HAP-1 (cell line): ENCODE data around the gene GLRX.
"Not testable (repeated sequence)": the region's sequence is repeated elsewhere in the genome, so short reads cannot be mapped to it uniquely, and the experiment has no call there.

Experiments
- DNase-seq, 2 experiments: peaks; one replicate each; pipeline ENCODE4 v3.0.0-alpha.2; 2016 to 2020; ENCODE audit warnings: low spot score in 2 of 2
- H3K27me3 ChIP-seq: fragments of 250-450 bp; sonication (Bioruptor Pico); 2 replicates; pipeline ENCODE4 v1.5.1; 2020; ENCODE audit warnings: low read depth, mild to moderate bottlenecking, moderate library complexity
- H3K36me3 ChIP-seq: fragments of 250-450 bp; sonication (Bioruptor Pico); replicated peaks from 2 replicates; pipeline ENCODE4 v1.5.1; 2020; ENCODE audit warnings: mild to moderate bottlenecking
- H3K4me1 ChIP-seq: fragments of 250-450 bp; sonication (Bioruptor Pico); 2 replicates; pipeline ENCODE4 v1.5.1; 2020; ENCODE audit warnings: mild to moderate bottlenecking
- H3K4me3 ChIP-seq: fragments of 250-450 bp; sonication (Bioruptor Pico); 2 replicates; pipeline ENCODE4 v1.5.1; 2020; ENCODE audit warnings: mild to moderate bottlenecking, moderate library complexity
- H3K9me3 ChIP-seq: fragments of 250-450 bp; sonication (Bioruptor Pico); 2 replicates; pipeline ENCODE4 v1.5.1; 2020; ENCODE audit warnings: mild to moderate bottlenecking, moderate library complexity
- in situ Hi-C: fragments of 300-500 bp; cut with MboI; formaldehyde crosslinking; loops from 3 replicates; pipeline ENCODE4 v1.14.3; 2020; ENCODE audit warnings: low sequenced_read_pairs, inconsistent platforms, mixed read lengths

GLRX gene, protein sequence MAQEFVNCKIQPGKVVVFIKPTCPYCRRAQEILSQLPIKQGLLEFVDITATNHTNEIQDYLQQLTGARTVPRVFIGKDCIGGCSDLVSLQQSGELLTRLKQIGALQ

DNA sequence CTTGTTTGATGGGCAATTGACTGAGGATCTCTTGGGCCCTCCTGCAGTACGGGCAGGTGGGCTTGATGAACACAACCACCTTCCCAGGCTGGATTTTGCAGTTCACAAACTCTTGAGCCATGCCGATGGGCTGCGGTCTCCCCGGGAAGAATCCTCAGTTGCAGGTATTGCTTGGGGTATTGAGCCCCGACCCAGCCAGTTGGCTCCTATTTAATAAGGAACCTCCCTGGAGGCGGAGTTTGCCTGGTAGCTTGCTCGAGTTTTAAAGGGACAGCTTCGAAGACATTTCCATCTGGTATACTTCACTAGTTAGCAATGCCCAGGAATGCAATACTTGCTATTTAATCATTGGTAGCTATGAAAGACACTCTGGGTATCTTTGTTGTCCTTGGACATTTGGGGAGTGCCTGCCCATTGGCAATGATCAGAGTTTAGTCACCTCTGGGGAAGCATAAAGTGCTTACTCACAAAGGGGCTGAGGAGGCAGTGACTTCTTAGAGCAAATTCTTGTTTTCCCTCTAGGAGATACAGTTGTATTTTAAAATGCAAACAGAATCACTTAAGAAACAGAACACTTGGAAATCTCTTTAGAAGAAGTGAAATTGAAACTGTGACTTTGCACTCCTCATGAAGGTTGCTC, at the start of gene GLRX:
Gene GLRX, minus strand, starts transcription at position 185 of the 640 bp plus-strand sequence. Its CDS starts 64 bp downstream, at position 121.
- H3K4me3 ChIP-seq: peak within 1 kb of the TSS; percentile 53
- no peaks in the 10 kb centered on the region for H3K9me3 ChIP-seq
- peak; percentile 75 to 79 for DNase-seq
- in situ Hi-C loops: no loop called here
- no peaks in the 10 kb centered on the region for H3K27me3 ChIP-seq
- H3K36me3 ChIP-seq: no peaks in the 10 kb centered on the region
- H3K4me1 ChIP-seq: peaks cover 13% of the 10 kb centered on the region

DNA sequence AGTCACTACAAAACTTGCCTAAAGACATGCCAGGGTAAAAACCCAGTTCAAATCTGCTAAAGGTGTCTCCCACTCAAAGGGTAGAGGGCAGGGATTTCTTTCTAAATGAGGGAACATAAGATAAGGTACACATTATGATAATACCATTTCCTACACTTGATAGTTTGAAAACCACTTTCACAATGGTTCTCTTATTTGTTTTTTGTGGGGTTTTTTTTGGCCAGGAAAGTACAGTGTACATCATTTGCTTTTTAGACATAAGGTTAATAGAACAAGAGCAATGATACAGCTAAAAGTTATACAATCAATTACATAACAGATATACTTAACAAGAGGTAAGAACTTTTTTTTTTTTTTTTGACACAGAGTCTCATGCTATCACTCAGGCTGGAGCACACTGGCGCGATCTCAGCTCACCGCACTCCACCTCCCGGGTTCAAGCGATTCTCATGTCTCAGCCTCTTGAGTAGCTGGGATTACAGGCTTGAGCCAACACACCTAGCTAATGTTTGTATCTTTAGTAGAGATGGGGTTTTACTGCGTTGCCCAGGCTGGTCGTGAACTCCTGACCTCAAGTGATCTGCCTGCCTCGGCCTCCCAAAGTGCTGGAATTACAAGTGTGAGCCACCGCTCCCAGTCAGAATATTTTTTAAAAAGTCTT, 48.8 kb upstream of the GLRX start:
- H3K4me1 ChIP-seq: no peaks in the 10 kb centered on the region
- in situ Hi-C loops: loop anchor here (25.0 kb wide), 1 partner anchor 741 kb away; no protein-coding TSS in a partner anchor

DNA sequence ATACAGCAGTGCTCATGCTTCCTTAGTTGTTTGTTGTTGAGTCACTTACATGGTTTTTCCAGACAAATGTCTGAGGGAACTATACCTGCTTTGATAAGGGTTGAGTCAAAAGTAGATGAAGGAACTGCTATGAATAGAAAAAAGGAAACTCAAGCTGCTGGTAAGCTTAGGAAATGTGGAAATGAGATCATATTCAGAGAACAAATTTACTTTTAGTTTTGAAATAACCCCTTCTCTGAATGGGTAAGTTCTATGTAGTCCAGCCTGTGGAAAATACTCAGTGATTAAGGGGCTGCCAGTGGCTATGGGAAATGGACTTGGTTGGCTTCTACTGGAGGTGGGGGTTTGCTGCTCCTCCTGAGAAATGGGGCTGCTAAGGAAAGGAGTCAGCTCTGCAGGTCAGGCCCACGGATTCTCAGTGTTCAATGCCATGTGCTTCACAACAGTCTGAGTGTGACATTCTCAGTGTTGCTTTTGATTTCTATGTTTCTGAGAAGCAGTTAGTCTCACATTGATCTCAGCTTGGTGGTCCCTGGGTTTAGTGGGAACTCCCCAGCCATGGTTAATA, 47.7 kb upstream of the GLRX start:
- H3K4me1 ChIP-seq: no peaks in the 10 kb centered on the region
- no peaks in the 10 kb centered on the region for H3K36me3 ChIP-seq
- H3K27me3 ChIP-seq: no peaks in the 10 kb centered on the region
- DNase-seq: no peak
- H3K9me3 ChIP-seq: 0 out of 2 replicates have a peak, but pooled peaks cover 4% of the 10 kb centered on the region
- H3K4me3 ChIP-seq: no peak overlapping the region
- in situ Hi-C loops: loop anchor here (25.0 kb wide), 1 partner anchor 742 kb away; no protein-coding TSS in a partner anchor

More for the DNA sequence above, 48.8 kb upstream of the GLRX start:
- Histone ChIP-seq H3K9me3 (0 out of 2 replicates have a peak, but pooled peaks cover 4% of the 10 kb centered on the region), H3K27me3 (no peaks in the 10 kb centered on the region), H3K36me3 (no peaks in the 10 kb centered on the region), H3K4me3 (no peak overlapping the region)
- DNase-seq: no peak

DNA sequence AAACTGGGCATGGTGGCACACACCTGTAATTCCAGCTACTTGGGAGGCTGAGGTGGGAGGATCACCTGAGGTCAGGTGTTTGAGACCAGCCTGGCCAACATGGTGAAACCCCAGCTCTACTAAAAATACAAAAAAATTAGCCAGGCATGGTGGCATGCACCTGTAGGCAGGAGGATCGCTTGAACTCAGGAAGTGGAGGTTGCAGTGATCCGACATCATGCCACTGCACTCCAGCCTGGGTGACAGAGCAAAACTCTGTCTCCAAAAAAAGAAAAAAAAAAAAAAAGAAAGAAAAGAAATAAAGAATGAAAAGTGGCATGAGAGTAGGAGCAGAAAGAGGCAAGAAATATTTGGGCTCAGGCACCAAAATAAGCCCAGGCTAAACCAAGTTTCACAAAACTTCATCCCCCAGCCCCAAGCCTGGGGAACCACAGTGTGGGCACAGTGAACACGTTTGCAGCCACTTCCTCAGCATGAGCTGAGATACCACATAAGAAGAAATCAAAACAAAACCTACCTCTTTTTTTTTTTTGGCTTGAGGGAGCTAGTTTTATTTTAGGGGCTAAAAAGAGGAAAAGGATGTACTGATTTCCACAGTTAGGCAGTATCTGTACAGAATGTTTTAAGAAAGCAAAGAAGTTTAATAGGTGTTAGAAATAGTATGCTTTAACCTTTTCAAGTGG, 46.8 kb upstream of the GLRX start:
- not testable (repeated sequence) for H3K27me3 ChIP-seq, H3K9me3 ChIP-seq, DNase-seq, H3K4me3 ChIP-seq, H3K36me3 ChIP-seq, H3K4me1 ChIP-seq
- in situ Hi-C loops: loop anchor here (25.0 kb wide), 1 partner anchor 743 kb away; no protein-coding TSS in a partner anchor

DNA sequence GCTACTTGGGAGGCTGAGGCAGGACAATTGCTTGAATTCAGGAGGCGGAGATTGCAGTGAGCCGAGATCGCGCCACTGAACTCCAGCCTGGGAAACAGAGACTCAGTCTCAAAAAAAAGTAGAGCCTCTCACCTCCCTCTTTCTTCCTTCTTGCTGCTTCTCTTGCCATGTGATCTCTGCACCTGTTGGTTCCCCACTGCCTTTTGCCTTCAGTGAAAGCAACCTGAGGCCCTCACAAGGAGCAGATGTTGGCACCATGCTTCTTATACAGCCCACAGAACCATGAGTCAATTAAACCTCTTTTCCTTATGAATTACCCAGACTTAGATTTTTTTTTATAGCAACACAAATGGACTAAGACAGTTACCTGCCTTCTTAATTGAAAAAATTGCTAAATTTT, 45.6 kb upstream of the GLRX start:
- Histone ChIP-seq H3K9me3 (no peaks in the 10 kb centered on the region), H3K4me3 (no peak overlapping the region), H3K4me1 (no peaks in the 10 kb centered on the region), H3K27me3 (no peaks in the 10 kb centered on the region), H3K36me3 (no peaks in the 10 kb centered on the region)
- DNase-seq: no peak
- in situ Hi-C loops: loop anchor here (25.0 kb wide), 1 partner anchor 744 kb away; no protein-coding TSS in a partner anchor

DNA sequence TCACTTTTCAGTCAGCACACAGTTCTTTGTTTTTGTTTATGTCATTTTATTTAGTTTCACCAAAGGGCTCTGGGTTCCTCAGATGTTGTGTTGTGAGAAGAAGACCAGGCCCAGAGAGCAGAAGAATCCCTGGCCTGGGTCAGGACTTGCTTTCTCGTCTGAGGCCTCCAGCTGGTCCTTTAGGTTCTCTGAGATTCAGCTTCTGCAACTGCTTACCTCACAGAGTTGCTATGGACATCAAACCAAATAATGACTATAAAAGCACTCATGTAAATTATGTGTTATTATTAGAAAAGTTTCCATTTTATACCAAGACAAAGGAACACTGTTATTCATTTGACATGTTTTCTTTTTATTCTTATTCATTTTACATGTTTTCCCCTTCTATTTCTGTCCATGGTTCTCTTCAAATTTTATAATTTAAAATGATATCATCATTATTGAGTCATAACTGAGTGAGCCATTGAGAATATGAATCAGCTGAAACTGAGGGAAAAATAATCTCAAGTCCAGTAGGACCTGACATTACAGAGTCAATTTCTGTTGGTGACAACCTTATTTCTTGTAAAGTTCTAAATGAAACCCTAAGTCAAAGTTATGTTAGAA, 44.0 kb upstream of the GLRX start:
- no peaks in the 10 kb centered on the region for H3K4me1 ChIP-seq
- in situ Hi-C loops: loop anchor here (25.0 kb wide), 1 partner anchor 746 kb away; no protein-coding TSS in a partner anchor
- no peak for DNase-seq

DNA sequence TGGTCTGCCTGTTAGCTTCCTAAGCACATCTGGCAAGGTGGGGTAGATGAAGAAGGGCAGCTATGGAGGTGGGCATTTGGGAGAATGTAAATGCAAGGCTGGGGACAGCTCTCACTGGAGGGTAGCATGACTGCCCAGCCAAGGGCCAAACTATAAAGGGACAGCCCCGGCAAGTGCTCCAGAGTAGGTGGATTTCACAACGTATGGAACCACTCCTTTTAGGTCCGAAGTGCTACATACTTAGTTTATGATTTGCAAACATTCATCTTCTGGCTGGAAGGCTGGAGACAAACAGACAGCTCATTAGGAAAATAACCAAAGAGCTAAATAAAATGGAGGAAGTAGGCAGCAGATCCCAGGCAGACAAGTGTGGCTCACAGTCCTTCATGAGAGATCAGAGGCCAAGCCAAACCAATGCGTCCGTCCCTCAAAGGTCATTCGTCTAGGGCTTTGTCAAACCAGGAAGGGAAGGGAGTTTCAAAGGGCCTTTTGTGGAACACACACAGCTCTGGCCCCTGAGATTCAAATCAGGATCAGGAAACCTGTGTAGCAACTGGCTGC, 42.5 kb upstream of the GLRX start:
- Histone ChIP-seq H3K4me3 (no peak overlapping the region), H3K4me1 (peaks cover 8% of the 10 kb centered on the region), H3K36me3 (no peaks in the 10 kb centered on the region), H3K9me3 (no peaks in the 10 kb centered on the region), H3K27me3 (no peaks in the 10 kb centered on the region)
- no peak for DNase-seq
- in situ Hi-C loops: loop anchor here (25.0 kb wide), 1 partner anchor 747 kb away; no protein-coding TSS in a partner anchor

More for the DNA sequence above, 44.0 kb upstream of the GLRX start:
- no peak overlapping the region for H3K4me3 ChIP-seq
- H3K36me3 ChIP-seq: no peaks in the 10 kb centered on the region
- H3K9me3 ChIP-seq: no peaks in the 10 kb centered on the region
- no peaks in the 10 kb centered on the region for H3K27me3 ChIP-seq

DNA sequence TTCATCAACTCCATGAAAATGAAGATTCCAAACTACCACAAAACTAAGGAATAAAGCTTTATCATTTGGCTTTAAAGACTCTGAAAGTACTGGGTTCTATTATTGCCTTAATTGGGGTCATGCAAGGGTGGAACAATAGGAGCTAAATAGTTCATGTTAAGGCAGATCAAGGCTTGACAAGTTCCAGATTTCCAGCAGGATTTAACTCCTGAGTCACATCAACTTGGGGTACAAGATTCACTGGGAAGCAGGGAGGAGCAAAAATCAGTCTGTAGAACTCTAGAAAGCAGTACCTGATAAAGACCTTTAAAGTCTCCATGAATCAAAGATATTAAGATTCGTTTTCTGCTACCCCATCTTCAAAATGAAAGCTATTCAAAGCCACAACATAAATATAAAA, 41.9 kb upstream of the GLRX start:
- Histone ChIP-seq H3K9me3 (no peaks in the 10 kb centered on the region), H3K4me3 (no peak overlapping the region), H3K36me3 (no peaks in the 10 kb centered on the region), H3K27me3 (no peaks in the 10 kb centered on the region), H3K4me1 (peaks cover 10% of the 10 kb centered on the region)
- in situ Hi-C loops: loop anchor here (25.0 kb wide), 1 partner anchor 748 kb away; no protein-coding TSS in a partner anchor
- DNase-seq: no peak

DNA sequence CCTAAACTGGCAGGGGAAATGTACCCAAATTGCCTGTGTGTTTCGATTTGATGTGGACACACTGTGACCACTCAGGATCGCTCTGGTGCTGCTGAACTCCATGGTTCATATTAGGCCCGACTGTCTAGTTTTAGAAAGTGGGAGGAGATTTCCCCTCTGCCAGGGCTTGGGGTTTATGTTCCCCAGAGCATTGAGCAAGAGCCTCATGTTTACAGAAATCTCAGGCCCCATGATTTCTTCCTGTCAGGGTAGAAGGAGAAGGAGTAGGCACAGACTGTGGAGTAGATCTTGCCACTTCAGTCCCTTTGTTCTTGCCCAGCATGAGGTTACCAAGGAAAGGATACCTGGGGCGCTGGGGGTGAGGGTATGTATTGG, 40.8 kb upstream of the GLRX start:
- in situ Hi-C loops: loop anchor here (25.0 kb wide), 1 partner anchor 749 kb away; no protein-coding TSS in a partner anchor
- H3K36me3 ChIP-seq: no peaks in the 10 kb centered on the region
- no peaks in the 10 kb centered on the region for H3K27me3 ChIP-seq
- H3K4me3 ChIP-seq: no peak overlapping the region
- H3K4me1 ChIP-seq: peaks cover 18% of the 10 kb centered on the region
- no peaks in the 10 kb centered on the region for H3K9me3 ChIP-seq
- DNase-seq: no peak

DNA sequence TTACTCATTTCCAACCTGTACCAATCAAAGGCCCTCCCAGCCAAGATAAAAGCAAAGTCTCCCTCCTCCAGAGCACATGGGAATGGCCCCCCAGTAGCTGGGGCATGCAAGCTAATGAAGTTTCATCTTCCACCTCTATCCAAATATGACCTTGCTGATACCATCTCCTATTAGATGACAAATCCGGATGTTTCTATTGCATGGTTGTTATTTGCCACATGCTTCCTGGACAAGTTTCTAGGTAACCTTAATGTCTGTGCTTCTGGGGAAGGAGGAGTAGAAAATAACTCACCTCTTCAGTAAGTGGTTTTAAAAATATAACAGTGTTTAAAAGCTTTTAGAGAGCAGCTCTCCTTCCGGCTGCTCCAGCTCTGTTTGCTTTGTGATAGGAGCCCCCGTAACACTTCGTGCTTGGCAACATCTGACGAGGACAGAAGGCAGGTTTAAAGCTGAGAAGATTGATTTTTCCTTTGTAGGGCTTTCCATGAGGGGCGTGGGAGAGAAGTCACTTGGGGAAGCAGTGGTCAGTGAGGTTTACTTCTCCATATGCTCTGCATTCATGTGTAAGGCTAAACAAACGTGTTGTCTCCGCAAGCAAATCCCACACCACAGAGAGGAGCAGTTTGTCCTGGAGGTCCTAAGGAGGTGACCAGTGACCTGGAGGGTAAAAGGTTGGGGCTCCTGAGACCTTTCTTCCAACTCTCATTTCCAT, 40.3 kb upstream of the GLRX start:
- Histone ChIP-seq H3K36me3 (no peaks in the 10 kb centered on the region), H3K4me3 (no peak overlapping the region), H3K27me3 (no peaks in the 10 kb centered on the region), H3K9me3 (no peaks in the 10 kb centered on the region), H3K4me1 (peaks cover 19% of the 10 kb centered on the region)
- DNase-seq: no peak
- in situ Hi-C loops: loop anchor here (25.0 kb wide), 1 partner anchor 749 kb away; no protein-coding TSS in a partner anchor

DNA sequence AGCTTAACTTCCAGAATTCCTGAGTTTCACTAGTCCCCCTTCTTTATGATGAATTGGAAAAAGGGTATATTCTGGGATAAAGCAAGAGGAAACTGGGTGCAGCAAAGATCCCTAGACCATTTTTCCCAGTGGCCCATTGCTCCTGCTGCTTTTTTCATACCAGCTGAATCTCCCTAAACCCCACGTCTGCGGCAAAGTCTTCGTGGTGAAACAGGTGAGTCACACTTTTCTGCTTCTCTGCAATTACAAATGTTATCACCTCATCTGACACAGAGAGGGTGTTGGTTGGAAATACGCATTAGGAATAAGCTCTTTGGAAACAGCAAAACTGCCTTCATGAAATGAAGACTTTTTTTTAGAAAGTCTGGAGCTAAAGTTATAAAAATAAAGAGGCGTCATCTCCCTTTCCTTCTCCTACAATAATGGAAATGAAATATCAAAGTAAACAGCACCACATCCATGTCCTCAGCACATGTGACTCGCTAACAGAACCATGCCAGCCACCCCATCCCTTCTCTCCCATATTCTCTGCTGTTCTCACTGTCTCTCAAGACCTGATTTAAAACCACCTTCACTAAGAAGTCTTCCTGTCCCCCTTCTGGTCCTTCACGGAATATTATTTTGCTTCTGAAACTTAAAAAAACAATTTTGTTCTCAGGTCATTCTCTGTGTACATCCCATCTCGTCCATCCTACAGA, 39.5 kb upstream of the GLRX start:
- Histone ChIP-seq H3K27me3 (no peaks in the 10 kb centered on the region), H3K9me3 (no peaks in the 10 kb centered on the region), H3K4me1 (peaks cover 19% of the 10 kb centered on the region), H3K4me3 (no peak overlapping the region), H3K36me3 (no peaks in the 10 kb centered on the region)
- no peak for DNase-seq
- in situ Hi-C loops: loop anchor here (25.0 kb wide), 1 partner anchor 750 kb away; no protein-coding TSS in a partner anchor
